OCI-LY1 (cell line): ENCODE results near the gene PRTFDC1.

Experiments
- CTCF ChIP-seq: fragments of 200-600 bp; sonication (generic), shearing (Covaris generic); IDR thresholded peaks from 2 replicates; pipeline ENCODE4 v1.5.1; 2017; ENCODE audit warnings: mild to moderate bottlenecking, antibody characterized with exemption, low read length, moderate library complexity, mixed read lengths
- EZH2 ChIP-seq: fragments of 200-600 bp; sonication (generic), shearing (Covaris generic); IDR thresholded peaks from 2 replicates; pipeline ENCODE4 v1.8.0; 2017; ENCODE audit warnings: borderline replicate concordance, mixed run types, mild to moderate bottlenecking, antibody characterized with exemption, low read length, moderate library complexity, mixed read lengths

- TF ChIP-seq CTCF, result no peak
- TF ChIP-seq EZH2, result no peak
Observed at GRCh38 chr10:24886290-24886680, 66.1 kb downstream of the PRTFDC1 start.
